Measurements from ENCODE around the gene KCNH2.

- no peak for TF ChIP-seq POLR2A (IDR thresholded peaks at IDR 0.05)
- TF ChIP-seq CTCF (IDR thresholded peaks at IDR 0.05), result no peak
Measured at GRCh38 chr7:150947241-150947745, 30.8 kb downstream of the KCNH2 start.

All from adrenal gland (tissue), 5 donors.